ENCODE measurements around the gene TXNDC15.
"Not testable (repeated sequence)": the region's sequence is repeated elsewhere in the genome, so short reads cannot be mapped to it uniquely, and the experiment has no call there.

The TXNDC15 gene

GRCh38 chr5:134846641-134846960, 27.6 kb upstream of the TXNDC15 start:
- Histone ChIP-seq H3K79me1 (ENCODE audit: low read depth, low read length) (no peaks in the 10 kb centered on the region), H3K27ac (replicated peaks; ENCODE audit: low read length) (peak overlapping the region; percentile 98), H2BK15ac (ENCODE audit: low read length) (no peak overlapping the region), H3K4me2 (ENCODE audit: insufficient read depth, low read length, poor library complexity, severe bottlenecking) (peak overlapping the region; percentile 49), H2BK12ac (ENCODE audit: low read length) (no peak overlapping the region), H2AFZ (ENCODE audit: low read length) (peak overlapping the region; percentile 91), H3K18ac (ENCODE audit: low read length) (no peak overlapping the region), H3K9me3 (replicated peaks in 1 of 2; ENCODE audit: control insufficient read depth in 2 of 2, insufficient read depth in 1 of 2, low read depth in 1 of 2, low read length in 2 of 2) (no peaks in the 10 kb centered on the region), H4K91ac (ENCODE audit: low read depth, low read length, poor library complexity) (no peak overlapping the region), H3K23ac (ENCODE audit: low read depth, low read length, poor library complexity) (no peak overlapping the region), H3K4me1 (ENCODE audit: control insufficient read depth in 2 of 2, insufficient read depth in 1 of 2, low read depth in 1 of 2, low read length in 2 of 2) (peaks cover 0 to 2% of the 10 kb centered on the region in 2 donors), H3K4me3 (ENCODE audit: low read length in 2 of 2) (peak overlapping the region; percentile 83 to 92), H3K14ac (ENCODE audit: low read length) (no peak overlapping the region), H2BK120ac (ENCODE audit: low read depth, low read length) (no peak overlapping the region), H3K9ac (ENCODE audit: low read depth, low read length, poor library complexity) (peak overlapping the region; percentile 97), H2AK5ac (ENCODE audit: low read depth, low read length) (no peak overlapping the region), H3K4ac (ENCODE audit: low read length) (no peak overlapping the region), H3K27me3 (ENCODE audit: control insufficient read depth in 3 of 3, insufficient read depth in 3 of 3, low read depth in 1 of 3, low read length in 3 of 3) (no peaks in the 10 kb centered on the region), H4K8ac (ENCODE audit: low read depth, low read length) (no peak overlapping the region), H3K36me3 (replicated peaks in 1 of 2; ENCODE audit: control insufficient read depth in 2 of 2, insufficient read depth in 2 of 2, low read length in 2 of 2) (peaks cover 1 to 54% of the 10 kb centered on the region in 2 donors), H2BK5ac (ENCODE audit: low read length) (no peak overlapping the region)
- DNase-seq (ENCODE audit: low spot score): no peak
- WGBS, 2 donors (ENCODE audit: extremely low coverage in 2 of 2, insufficient read length in 2 of 2, insufficient replicate concordance in 1 of 2): no CpG with 5 or more reads among the region's 11 CpGs

GRCh38 chr5:134849434-134849933, 24.7 kb upstream of the TXNDC15 start:
- not testable (repeated sequence) for H3K9me3 ChIP-seq (replicated peaks in 1 of 2; ENCODE audit: control insufficient read depth in 2 of 2, insufficient read depth in 1 of 2, low read depth in 1 of 2, low read length in 2 of 2); H3K4me3 ChIP-seq (ENCODE audit: low read length in 2 of 2); H2BK15ac ChIP-seq (ENCODE audit: low read length); H3K23ac ChIP-seq (ENCODE audit: low read depth, low read length, poor library complexity); H2BK12ac ChIP-seq (ENCODE audit: low read length); H3K79me1 ChIP-seq (ENCODE audit: low read depth, low read length); H3K4ac ChIP-seq (ENCODE audit: low read length); H2BK120ac ChIP-seq (ENCODE audit: low read depth, low read length); DNase-seq (ENCODE audit: low spot score); H2AFZ ChIP-seq (ENCODE audit: low read length); H4K8ac ChIP-seq (ENCODE audit: low read depth, low read length); H3K18ac ChIP-seq (ENCODE audit: low read length); H2AK5ac ChIP-seq (ENCODE audit: low read depth, low read length); H3K9ac ChIP-seq (ENCODE audit: low read depth, low read length, poor library complexity); H3K4me1 ChIP-seq (ENCODE audit: control insufficient read depth in 2 of 2, insufficient read depth in 1 of 2, low read depth in 1 of 2, low read length in 2 of 2); H3K14ac ChIP-seq (ENCODE audit: low read length); H4K91ac ChIP-seq (ENCODE audit: low read depth, low read length, poor library complexity); H3K4me2 ChIP-seq (ENCODE audit: insufficient read depth, low read length, poor library complexity, severe bottlenecking); H3K27ac ChIP-seq (replicated peaks; ENCODE audit: low read length); H2BK5ac ChIP-seq (ENCODE audit: low read length); H3K27me3 ChIP-seq (ENCODE audit: control insufficient read depth in 3 of 3, insufficient read depth in 3 of 3, low read depth in 1 of 3, low read length in 3 of 3)
- peaks cover 4 to 71% of the 10 kb centered on the region in 2 donors for H3K36me3 ChIP-seq (replicated peaks in 1 of 2; ENCODE audit: control insufficient read depth in 2 of 2, insufficient read depth in 2 of 2, low read length in 2 of 2)
- WGBS, 2 donors (ENCODE audit: extremely low coverage in 2 of 2, insufficient read length in 2 of 2, insufficient replicate concordance in 1 of 2): no CpG with 5 or more reads among the region's 7 CpGs

GRCh38 chr5:134851307-134851923, 22.8 kb upstream of the TXNDC15 start:
- H2BK12ac ChIP-seq (ENCODE audit: low read length): no peak overlapping the region
- no peak overlapping the region for H2AK5ac ChIP-seq (ENCODE audit: low read depth, low read length)
- no peak overlapping the region for H3K4ac ChIP-seq (ENCODE audit: low read length)
- H3K27ac ChIP-seq (replicated peaks; ENCODE audit: low read length): no peak overlapping the region
- no peak overlapping the region for H2AFZ ChIP-seq (ENCODE audit: low read length)
- no peak overlapping the region for H3K9ac ChIP-seq (ENCODE audit: low read depth, low read length, poor library complexity)
- no peak overlapping the region for H3K4me3 ChIP-seq (ENCODE audit: low read length in 2 of 2)
- no peaks in the 10 kb centered on the region for H3K4me1 ChIP-seq (ENCODE audit: control insufficient read depth in 2 of 2, insufficient read depth in 1 of 2, low read depth in 1 of 2, low read length in 2 of 2)
- H2BK120ac ChIP-seq (ENCODE audit: low read depth, low read length): no peak overlapping the region
- no peak overlapping the region for H3K14ac ChIP-seq (ENCODE audit: low read length)
- H2BK15ac ChIP-seq (ENCODE audit: low read length): no peak overlapping the region
- H3K79me1 ChIP-seq (ENCODE audit: low read depth, low read length): no peaks in the 10 kb centered on the region
- no peak overlapping the region for H4K8ac ChIP-seq (ENCODE audit: low read depth, low read length)
- H3K18ac ChIP-seq (ENCODE audit: low read length): no peak overlapping the region
- peaks cover 12 to 88% of the 10 kb centered on the region in 2 donors for H3K36me3 ChIP-seq (replicated peaks in 1 of 2; ENCODE audit: control insufficient read depth in 2 of 2, insufficient read depth in 2 of 2, low read length in 2 of 2)
- H2BK5ac ChIP-seq (ENCODE audit: low read length): no peak overlapping the region
- WGBS, 2 donors (ENCODE audit: extremely low coverage in 2 of 2, insufficient read length in 2 of 2, insufficient replicate concordance in 1 of 2): no CpG with 5 or more reads among the region's 1 CpG
- no peak overlapping the region for H4K91ac ChIP-seq (ENCODE audit: low read depth, low read length, poor library complexity)
- H3K9me3 ChIP-seq (replicated peaks in 1 of 2; ENCODE audit: control insufficient read depth in 2 of 2, insufficient read depth in 1 of 2, low read depth in 1 of 2, low read length in 2 of 2): no peaks in the 10 kb centered on the region
- no peak overlapping the region for H3K23ac ChIP-seq (ENCODE audit: low read depth, low read length, poor library complexity)
- DNase-seq (ENCODE audit: low spot score): no peak
- H3K27me3 ChIP-seq (ENCODE audit: control insufficient read depth in 3 of 3, insufficient read depth in 3 of 3, low read depth in 1 of 3, low read length in 3 of 3): no peaks in the 10 kb centered on the region
- no peak overlapping the region for H3K4me2 ChIP-seq (ENCODE audit: insufficient read depth, low read length, poor library complexity, severe bottlenecking)

- H2BK12ac ChIP-seq (ENCODE audit: low read length); H3K27ac ChIP-seq (replicated peaks; ENCODE audit: low read length); H3K23ac ChIP-seq (ENCODE audit: low read depth, low read length, poor library complexity); H2AK5ac ChIP-seq (ENCODE audit: low read depth, low read length); H4K91ac ChIP-seq (ENCODE audit: low read depth, low read length, poor library complexity); H3K4me1 ChIP-seq (ENCODE audit: control insufficient read depth in 2 of 2, insufficient read depth in 1 of 2, low read depth in 1 of 2, low read length in 2 of 2); H2BK5ac ChIP-seq (ENCODE audit: low read length); H2BK120ac ChIP-seq (ENCODE audit: low read depth, low read length); H4K8ac ChIP-seq (ENCODE audit: low read depth, low read length); H3K18ac ChIP-seq (ENCODE audit: low read length); H3K4me3 ChIP-seq (ENCODE audit: low read length in 2 of 2); H3K4me2 ChIP-seq (ENCODE audit: insufficient read depth, low read length, poor library complexity, severe bottlenecking); H2BK15ac ChIP-seq (ENCODE audit: low read length); H3K4ac ChIP-seq (ENCODE audit: low read length); H3K14ac ChIP-seq (ENCODE audit: low read length); H3K79me1 ChIP-seq (ENCODE audit: low read depth, low read length); H2AFZ ChIP-seq (ENCODE audit: low read length); H3K9ac ChIP-seq (ENCODE audit: low read depth, low read length, poor library complexity); H3K27me3 ChIP-seq (ENCODE audit: control insufficient read depth in 3 of 3, insufficient read depth in 3 of 3, low read depth in 1 of 3, low read length in 3 of 3); H3K9me3 ChIP-seq (replicated peaks in 1 of 2; ENCODE audit: control insufficient read depth in 2 of 2, insufficient read depth in 1 of 2, low read depth in 1 of 2, low read length in 2 of 2); DNase-seq (ENCODE audit: low spot score): not testable (repeated sequence)
- no CpG with 5 or more reads among the region's 7 CpGs for WGBS, 2 donors (ENCODE audit: extremely low coverage in 2 of 2, insufficient read length in 2 of 2, insufficient replicate concordance in 1 of 2)
- peaks cover 15 to 93% of the 10 kb centered on the region in 2 donors for H3K36me3 ChIP-seq (replicated peaks in 1 of 2; ENCODE audit: control insufficient read depth in 2 of 2, insufficient read depth in 2 of 2, low read length in 2 of 2)
These were observed 17.7 kb upstream of the TXNDC15 start for GRCh38 chr5:134856465-134856864.

Data from neuronal stem cell (in vitro differentiated cells).